GM10847 (cell line): ENCODE measurements around the gene ZNF672.

ENCODE experiments used
- POLR2A ChIP-seq: IDR thresholded peaks from 2 replicates; pipeline ENCODE4 v1.6.1; 2011; ENCODE audit not compliant: insufficient read length; ENCODE audit errors: extremely low read depth

Gene ZNF672

GRCh38 chr1:248811514-248812490, 26.2 kb upstream of the ZNF672 start:
- no peak for TF ChIP-seq POLR2A

DNA sequence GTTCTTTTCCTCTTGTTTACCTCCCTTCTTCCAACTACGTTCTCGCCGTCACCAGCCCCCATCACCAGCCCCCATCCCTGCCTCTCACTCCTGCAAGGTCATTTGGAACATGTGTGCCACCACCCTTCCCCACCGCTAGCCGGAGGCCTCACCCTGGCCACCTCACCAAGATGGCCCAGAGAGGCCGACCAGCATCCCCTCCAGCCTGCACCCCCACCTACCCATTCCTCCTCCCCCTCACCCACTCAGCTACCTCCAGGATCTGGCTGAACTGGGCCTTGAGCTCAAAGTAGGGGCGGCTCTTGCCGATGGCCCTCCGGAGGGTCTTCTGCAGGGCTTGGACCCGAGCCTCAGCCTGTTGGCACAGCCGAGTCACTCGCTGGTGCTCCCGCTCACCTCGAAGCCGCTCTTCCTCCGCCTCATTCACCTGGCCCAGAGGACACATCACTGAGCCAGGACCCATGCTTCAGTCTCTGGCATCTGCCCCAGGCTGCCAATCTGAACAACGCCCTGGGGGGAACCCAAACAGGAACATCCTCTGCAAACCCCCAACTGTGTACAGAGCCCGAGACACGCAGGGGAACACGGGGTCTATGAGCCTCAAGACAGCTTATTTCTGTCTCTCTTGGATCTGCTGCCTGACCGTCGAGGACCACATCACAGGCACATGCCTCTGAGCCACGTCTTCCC, 25.1 kb upstream of the ZNF672 start:
- no peak for TF ChIP-seq POLR2A

DNA sequence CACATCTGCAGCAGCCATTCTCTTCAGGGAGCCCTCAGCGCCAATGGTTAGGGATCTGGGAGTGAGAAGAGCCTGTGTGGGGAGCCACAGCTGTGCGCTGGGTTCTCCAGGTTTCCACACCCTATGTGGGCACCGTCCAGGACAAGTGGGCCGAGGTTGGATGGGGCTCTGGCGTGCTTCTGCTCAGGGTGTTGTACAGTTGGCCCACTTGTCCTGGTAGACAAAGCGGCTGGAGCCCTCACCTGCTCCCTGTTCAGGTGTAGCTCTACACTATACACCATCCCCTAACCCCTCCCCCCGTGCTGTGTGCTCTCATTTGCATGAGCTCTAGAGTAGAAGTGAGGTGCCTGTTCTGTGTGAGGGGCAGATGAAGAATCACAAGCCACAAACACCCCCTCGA, 24.5 kb upstream of the ZNF672 start:
- no peak for TF ChIP-seq POLR2A

- TF ChIP-seq POLR2A, result no peak
Measured at GRCh38 chr1:248814351-248814750, 23.7 kb upstream of the ZNF672 start.

GRCh38 chr1:248815407-248816034, 22.5 kb upstream of the ZNF672 start:
- no peak for TF ChIP-seq POLR2A

DNA sequence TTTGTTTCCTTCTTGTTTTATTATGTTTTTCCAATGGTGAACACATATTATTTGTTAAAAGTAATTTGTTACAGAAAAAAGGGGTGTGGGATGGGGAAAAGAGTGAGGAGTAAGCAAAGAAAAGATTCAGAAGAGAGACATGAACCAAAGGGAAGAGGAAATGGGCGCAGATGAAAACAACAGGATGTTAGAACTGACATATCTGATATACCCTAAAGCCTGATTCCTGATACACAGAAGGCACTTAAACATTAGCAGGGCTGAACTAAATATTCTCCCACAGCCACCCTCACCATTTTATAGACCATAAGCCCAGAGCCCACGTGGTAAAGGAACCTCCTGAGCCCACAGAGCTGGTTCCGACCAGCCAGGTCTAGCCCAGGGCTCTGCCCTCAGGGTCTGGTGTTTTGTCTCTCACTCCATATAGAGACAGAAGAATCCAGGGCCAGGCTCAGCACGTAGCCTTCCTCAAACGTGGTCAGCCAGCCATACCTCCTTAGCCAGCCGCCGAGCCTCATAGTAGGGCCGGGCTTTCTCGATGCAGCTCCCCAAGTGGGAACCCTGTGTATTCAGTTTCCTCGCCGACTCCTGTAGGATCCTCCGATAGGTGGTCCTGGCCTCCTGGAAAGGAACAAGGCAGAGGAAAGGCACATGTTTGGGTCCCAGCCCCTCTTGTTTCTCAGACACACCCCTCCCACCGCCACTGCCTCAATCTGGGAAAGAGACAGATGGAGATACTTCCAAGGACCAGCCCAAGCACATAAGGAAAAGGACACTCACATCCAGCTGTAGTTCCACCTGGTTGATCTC, 21.8 kb upstream of the ZNF672 start:
- no peak for TF ChIP-seq POLR2A

DNA sequence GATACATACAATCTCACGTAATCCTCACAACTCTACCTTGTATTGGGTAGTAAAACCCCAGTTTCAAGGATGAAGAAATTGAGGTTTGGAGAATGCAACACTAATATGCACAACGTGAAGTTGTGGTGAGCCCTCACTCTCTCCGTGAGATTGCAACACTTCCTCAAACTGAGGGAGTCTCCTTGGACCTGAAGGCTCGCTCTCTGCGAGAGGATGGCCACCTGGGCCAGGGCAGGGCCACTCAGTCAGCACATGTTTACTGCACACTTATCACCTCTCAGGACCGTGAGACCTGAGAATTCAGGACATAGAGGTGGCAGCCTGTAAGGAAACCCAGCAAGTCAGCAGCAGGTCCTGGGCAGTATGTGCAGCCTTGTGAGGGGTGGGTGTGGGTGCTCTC, 21.0 kb upstream of the ZNF672 start:
- TF ChIP-seq POLR2A, result no peak

DNA sequence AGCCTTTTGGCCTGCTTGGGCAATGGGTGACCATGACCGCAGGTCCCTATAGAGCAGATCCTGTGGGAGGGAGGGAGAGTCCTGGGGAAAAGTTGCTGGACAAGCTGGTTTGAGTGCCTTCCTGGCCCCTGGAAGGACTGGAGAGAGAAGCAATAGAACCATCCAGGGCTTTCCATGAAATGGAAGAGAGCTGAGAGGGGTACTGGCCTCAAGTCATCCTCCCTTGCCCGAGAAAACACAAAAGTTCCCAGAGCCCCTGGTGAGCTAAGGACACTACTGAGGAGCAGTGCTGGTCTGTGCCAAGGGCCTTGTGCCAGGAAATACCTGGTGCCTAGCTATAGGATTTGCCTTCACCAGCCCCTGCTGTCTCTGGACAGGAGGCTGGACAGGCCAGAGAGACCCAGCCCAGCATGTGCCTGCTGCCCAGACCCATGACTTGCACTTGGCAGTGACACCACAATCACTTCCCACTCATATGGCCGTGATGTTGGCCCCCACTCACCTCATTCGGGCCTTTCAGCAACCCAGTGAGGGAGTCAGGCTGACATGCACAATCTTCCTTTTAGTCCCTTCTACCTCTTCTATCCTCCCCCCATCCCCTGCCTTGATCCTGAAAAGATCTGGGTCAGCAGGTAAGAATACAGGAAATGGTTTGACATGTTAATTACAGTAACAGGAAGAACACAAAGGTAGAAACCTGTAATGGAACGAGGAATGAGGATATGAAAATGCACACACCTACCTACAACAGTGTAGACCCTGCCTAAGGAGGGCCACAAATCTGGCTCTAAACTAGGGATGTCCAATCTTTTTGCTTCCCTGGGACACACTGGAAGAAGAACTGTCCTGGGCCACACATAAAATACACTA, 19.3 kb upstream of the ZNF672 start:
- no peak for TF ChIP-seq POLR2A

GRCh38 chr1:248820041-248820585, 17.9 kb upstream of the ZNF672 start:
- TF ChIP-seq POLR2A, result no peak

GRCh38 chr1:248821101-248821500, 16.9 kb upstream of the ZNF672 start:
- TF ChIP-seq POLR2A, result no peak

DNA sequence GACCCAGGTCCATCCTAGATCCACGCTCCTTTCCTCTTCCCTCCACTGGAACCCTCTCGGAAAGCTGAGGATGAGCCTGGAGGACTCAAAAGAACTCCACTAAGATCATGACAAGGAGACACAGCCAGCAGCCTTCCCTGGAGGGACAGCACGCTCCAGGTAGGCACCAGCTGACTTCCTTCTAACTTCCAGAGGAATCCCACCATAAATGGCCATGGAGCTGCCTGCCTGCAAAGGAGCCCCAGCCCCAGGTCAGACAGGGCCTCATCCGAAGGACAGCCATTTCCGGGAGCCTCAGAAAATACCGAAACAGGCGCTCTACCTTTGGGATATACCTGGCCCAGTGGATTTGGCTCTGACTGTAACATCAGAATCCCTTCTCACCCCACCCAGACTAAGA, 16.4 kb upstream of the ZNF672 start:
- no peak for TF ChIP-seq POLR2A

- TF ChIP-seq POLR2A, result no peak
Measured at GRCh38 chr1:248822148-248823032, 15.6 kb upstream of the ZNF672 start.

GRCh38 chr1:248823517-248824001, 14.5 kb upstream of the ZNF672 start:
- TF ChIP-seq POLR2A, result no peak
